Duodenal mucosa (tissue), 2 donors: Measurements from ENCODE around the gene OR2A12.
"Not testable (repeated sequence)": the region's sequence is repeated elsewhere in the genome, so short reads cannot be mapped to it uniquely, and the experiment has no call there.

Experiments
- H3K27ac ChIP-seq: one replicate; pipeline ENCODE4 v1.7.0; 2013; ENCODE audit warnings: low read depth, low read length
- H3K27me3 ChIP-seq, 2 donors: one replicate each; pipeline ENCODE4 v1.7.0; 2013; ENCODE audit warnings: low read length in 2 of 2, control low read depth in 1 of 2; ENCODE audit not compliant: insufficient read depth in 2 of 2, control insufficient read depth in 1 of 2
- H3K36me3 ChIP-seq, 2 donors: one replicate each; pipeline ENCODE4 v1.7.0; 2013; ENCODE audit warnings: low read length in 2 of 2, control low read depth in 1 of 2; ENCODE audit not compliant: insufficient read depth in 2 of 2, control insufficient read depth in 1 of 2
- H3K4me1 ChIP-seq, 2 donors: one replicate each; pipeline ENCODE4 v1.7.0; 2013; ENCODE audit warnings: low read length in 2 of 2, control low read depth in 1 of 2; ENCODE audit not compliant: insufficient read depth in 2 of 2, control insufficient read depth in 1 of 2
- H3K4me3 ChIP-seq, 2 donors: one replicate each; pipeline ENCODE4 v1.7.0; 2013; ENCODE audit warnings: low read length in 2 of 2, low read depth in 1 of 2
- H3K9ac ChIP-seq, 2 donors: one replicate each; pipeline ENCODE4 v1.7.0; 2013; ENCODE audit warnings: low read length in 2 of 2, low read depth in 1 of 2
- H3K9me3 ChIP-seq, 2 donors: one replicate each; pipeline ENCODE4 v1.7.0; 2013; ENCODE audit warnings: low read length in 2 of 2, control low read depth in 1 of 2; ENCODE audit not compliant: control insufficient read depth in 1 of 2

Gene OR2A12

GRCh38 chr7:144110272-144110671 is 24.2 kb downstream of the OR2A12 start:
- H3K9ac ChIP-seq: no peak overlapping the region

GRCh38 chr7:144113651-144114050 is 27.6 kb downstream of the OR2A12 start:
- Histone ChIP-seq H3K9ac (no peak overlapping the region), H3K4me3 (no peak overlapping the region), H3K9me3 (no peaks in the 10 kb centered on the region), H3K4me1 (no peaks in the 10 kb centered on the region), H3K27me3 (no peaks in the 10 kb centered on the region), H3K27ac (no peak overlapping the region), H3K36me3 (no peaks in the 10 kb centered on the region)

More at GRCh38 chr7:144110272-144110671, 24.2 kb downstream of the OR2A12 start:
- Histone ChIP-seq H3K9me3 (no peaks in the 10 kb centered on the region), H3K36me3 (no peaks in the 10 kb centered on the region), H3K4me3 (no peak overlapping the region), H3K4me1 (no peaks in the 10 kb centered on the region), H3K27ac (no peak overlapping the region), H3K27me3 (no peaks in the 10 kb centered on the region)

GRCh38 chr7:144118341-144118740 is 32.3 kb downstream of the OR2A12 start:
- Histone ChIP-seq H3K4me1 (no peaks in the 10 kb centered on the region), H3K9ac (no peak overlapping the region), H3K27ac (no peak overlapping the region)

GRCh38 chr7:144122876-144123275 is 36.8 kb downstream of the OR2A12 start, which contains the start of gene OR2A14:
TSS of gene OR2A14 (plus strand) at chr7:144123176. CDS start at chr7:144129113, 5,937 bp downstream.
- H3K4me3 ChIP-seq: no peak within 1 kb of the TSS
- H3K4me1 ChIP-seq: no peaks in the 10 kb centered on the region
- H3K9ac ChIP-seq: no peak within 1 kb of the TSS
- no peaks in the 10 kb centered on the region for H3K9me3 ChIP-seq
- H3K36me3 ChIP-seq: no peaks in the 10 kb centered on the region
- no peaks in the 10 kb centered on the region for H3K27me3 ChIP-seq
- no peak within 1 kb of the TSS for H3K27ac ChIP-seq

More at GRCh38 chr7:144118341-144118740, 32.3 kb downstream of the OR2A12 start:
- no peaks in the 10 kb centered on the region for H3K36me3 ChIP-seq
- no peaks in the 10 kb centered on the region for H3K27me3 ChIP-seq
- H3K4me3 ChIP-seq: no peak overlapping the region
- H3K9me3 ChIP-seq: no peaks in the 10 kb centered on the region

- H3K4me1 ChIP-seq: no peaks in the 10 kb centered on the region
These were observed 41.7 kb downstream of the OR2A12 start for GRCh38 chr7:144127714-144128334.

GRCh38 chr7:144129601-144130000 is 43.5 kb downstream of the OR2A12 start:
- not testable (repeated sequence) for H3K36me3 ChIP-seq, H3K4me1 ChIP-seq, H3K27me3 ChIP-seq, H3K9me3 ChIP-seq, H3K27ac ChIP-seq, H3K9ac ChIP-seq, H3K4me3 ChIP-seq

More at GRCh38 chr7:144127714-144128334, 41.7 kb downstream of the OR2A12 start:
- Histone ChIP-seq H3K9ac (no peak overlapping the region), H3K4me3 (no peak overlapping the region), H3K27ac (no peak overlapping the region), H3K36me3 (no peaks in the 10 kb centered on the region), H3K9me3 (no peaks in the 10 kb centered on the region), H3K27me3 (no peaks in the 10 kb centered on the region)

- no peaks in the 10 kb centered on the region for H3K4me1 ChIP-seq
- no peak overlapping the region for H3K4me3 ChIP-seq
- no peaks in the 10 kb centered on the region for H3K27me3 ChIP-seq
- H3K36me3 ChIP-seq: no peaks in the 10 kb centered on the region
- H3K9me3 ChIP-seq: no peaks in the 10 kb centered on the region
- no peak overlapping the region for H3K27ac ChIP-seq
- H3K9ac ChIP-seq: no peak overlapping the region
These were observed 44.7 kb downstream of the OR2A12 start for GRCh38 chr7:144130730-144131129.

GRCh38 chr7:144132262-144132661 is 46.2 kb downstream of the OR2A12 start:
- no peaks in the 10 kb centered on the region for H3K9me3 ChIP-seq
- no peaks in the 10 kb centered on the region for H3K27me3 ChIP-seq
- no peaks in the 10 kb centered on the region for H3K4me1 ChIP-seq
- no peak overlapping the region for H3K4me3 ChIP-seq
- no peak overlapping the region for H3K27ac ChIP-seq
- H3K36me3 ChIP-seq: no peaks in the 10 kb centered on the region
- H3K9ac ChIP-seq: no peak overlapping the region

GRCh38 chr7:144133307-144133706 is 47.2 kb downstream of the OR2A12 start:
- no peak overlapping the region for H3K9ac ChIP-seq
- no peaks in the 10 kb centered on the region for H3K36me3 ChIP-seq
- no peak overlapping the region for H3K4me3 ChIP-seq
- H3K9me3 ChIP-seq: no peaks in the 10 kb centered on the region
- H3K27ac ChIP-seq: no peak overlapping the region
- no peaks in the 10 kb centered on the region for H3K27me3 ChIP-seq
- no peaks in the 10 kb centered on the region for H3K4me1 ChIP-seq

GRCh38 chr7:144134116-144134515 is 48.0 kb downstream of the OR2A12 start:
- Histone ChIP-seq H3K36me3 (no peaks in the 10 kb centered on the region), H3K9me3 (no peaks in the 10 kb centered on the region), H3K9ac (no peak overlapping the region), H3K27ac (no peak overlapping the region), H3K4me3 (no peak overlapping the region), H3K4me1 (no peaks in the 10 kb centered on the region), H3K27me3 (no peaks in the 10 kb centered on the region)
